Measurements from ENCODE around the gene RPUSD4.

Gene RPUSD4

DNA sequence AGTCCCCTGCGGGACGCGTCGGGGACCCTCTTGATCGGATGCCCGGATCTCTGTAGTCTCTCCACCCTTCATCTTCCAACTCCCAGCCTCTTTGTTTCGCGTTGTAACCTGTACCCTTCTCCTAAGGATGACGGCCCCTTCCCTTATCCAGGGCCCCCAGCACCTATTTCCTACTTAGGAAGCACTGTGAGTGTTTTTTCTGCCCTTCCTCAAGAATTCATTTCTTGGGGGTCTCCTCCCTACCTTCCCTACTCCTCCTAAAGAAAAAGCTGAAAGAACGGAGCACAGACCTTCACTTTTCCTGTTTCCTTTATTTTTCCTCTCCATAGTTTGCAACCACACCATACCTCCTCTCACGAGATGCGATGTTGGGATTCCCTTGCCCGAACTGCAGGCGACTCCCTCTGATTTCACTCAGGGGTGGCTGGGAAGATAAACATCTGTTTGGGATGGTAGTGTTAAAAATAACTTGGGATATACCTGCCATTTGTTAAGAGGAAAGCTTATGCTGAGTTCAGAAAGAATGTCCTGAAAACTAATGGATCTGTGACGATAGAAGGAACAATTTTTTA, 725 bp upstream of the RPUSD4 start:
- DNase-seq = no peak

DNA sequence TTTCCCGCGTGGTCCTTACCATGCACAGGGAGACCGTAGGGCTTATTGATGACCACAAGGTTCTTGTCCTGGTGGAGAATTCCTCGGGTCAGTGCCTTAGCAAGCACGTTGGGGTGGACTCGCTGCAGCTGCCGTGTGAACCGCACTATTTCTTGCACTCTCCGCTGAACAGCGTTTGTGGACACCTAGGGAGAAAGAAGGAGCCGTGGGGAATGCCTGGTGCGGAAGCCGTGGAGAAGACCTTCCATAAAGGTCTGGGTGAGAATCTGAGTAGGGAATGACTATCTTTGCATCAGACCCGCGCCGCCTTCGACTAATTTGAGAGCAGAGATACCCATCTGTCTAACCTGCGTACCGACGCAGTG, 597 bp downstream of the RPUSD4 start:
- DNase-seq = no peak

DNA sequence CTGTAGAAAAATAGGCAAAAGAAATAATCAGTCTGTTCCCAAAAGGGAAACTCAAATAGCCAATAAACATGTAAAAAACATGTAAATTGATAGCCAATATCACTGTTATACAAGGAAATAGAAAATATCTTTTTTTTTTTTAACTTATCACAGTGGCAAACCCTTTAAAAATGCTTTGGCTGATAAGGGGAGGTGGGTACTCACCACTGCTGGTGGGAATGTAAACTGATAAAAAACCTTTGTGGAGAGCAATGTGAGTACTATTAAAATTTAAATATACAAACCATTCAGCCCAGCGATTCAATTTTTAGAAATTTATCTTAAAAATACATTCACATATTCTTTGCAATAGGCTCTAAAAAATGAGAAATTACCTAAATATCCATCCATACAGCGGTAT, 3.6 kb downstream of the RPUSD4 start:
- no peak for DNase-seq

DNA sequence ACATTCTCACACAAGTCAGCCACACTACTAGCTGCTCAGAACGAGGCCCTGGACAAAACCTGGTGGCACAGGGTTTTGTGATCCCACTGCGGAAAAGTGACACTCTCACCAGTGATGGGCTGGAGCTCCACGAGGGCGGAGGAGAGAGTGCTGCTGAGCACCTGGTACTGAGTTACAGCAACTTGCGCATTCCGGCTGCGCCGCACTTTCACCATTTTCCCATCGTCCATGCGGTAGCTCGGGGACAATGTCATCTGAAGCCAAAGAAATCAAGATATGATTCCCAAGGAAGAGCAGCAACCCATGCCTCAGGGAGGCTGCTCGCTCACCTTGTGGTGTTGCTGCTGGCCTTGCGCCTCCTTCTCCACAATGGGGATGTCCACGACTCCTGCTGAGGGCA, 6.1 kb downstream of the RPUSD4 start:
- no peak for DNase-seq

DNA sequence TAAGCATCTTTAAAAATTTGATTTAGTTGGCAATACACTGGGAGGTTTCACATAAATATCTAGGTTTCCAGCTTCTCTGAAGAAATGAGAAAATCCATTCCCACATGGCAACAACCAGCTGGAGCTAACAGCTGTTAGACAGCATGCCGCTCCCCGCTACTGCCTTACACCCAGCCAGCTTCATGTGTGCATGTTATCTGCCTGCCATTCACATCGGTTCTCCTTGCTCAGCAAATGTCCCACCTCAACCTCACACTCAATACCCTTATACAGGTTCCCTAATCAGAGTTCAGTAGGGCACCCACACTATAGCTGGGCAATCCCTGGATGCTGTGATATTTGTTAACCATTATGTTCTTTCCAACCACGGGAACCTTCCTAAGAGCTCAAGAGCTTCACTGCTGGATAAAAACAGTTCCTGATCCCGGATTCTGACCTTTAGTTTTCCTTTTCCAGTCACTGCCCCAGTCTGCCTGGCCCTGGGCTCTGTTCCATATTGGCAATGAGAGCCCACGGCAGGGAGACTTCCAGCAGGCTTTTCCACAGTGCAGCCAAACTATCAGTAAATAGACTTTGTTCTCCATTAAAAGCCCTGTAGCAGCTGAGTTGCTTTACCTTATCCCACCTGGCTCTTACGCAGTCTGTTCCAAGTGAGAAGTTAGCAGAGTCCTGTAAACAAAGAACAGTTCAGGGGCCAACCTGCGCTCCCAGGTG, 8.6 kb downstream of the RPUSD4 start:
- peak; percentile 11 for DNase-seq

DNA sequence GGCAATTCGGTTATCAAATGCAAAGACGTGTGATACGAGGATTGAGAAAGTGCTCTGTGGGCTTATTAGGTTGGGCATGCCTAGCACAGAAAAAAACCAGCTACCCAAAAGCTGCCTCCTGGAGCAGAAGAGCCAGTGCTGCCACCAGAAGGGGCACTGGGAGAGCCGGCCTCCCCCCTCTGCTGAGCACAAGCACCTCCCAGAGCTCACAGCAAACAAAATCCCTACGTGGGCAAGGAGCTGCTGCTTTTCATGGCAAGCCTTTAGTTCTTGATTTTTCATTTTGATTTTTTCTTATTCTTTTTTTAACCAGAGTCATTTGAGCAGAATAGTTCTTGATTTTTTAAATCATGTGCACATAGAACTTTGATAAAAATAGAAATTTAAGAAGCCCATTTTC, 12.8 kb downstream of the RPUSD4 start:
- no peak for DNase-seq

DNA sequence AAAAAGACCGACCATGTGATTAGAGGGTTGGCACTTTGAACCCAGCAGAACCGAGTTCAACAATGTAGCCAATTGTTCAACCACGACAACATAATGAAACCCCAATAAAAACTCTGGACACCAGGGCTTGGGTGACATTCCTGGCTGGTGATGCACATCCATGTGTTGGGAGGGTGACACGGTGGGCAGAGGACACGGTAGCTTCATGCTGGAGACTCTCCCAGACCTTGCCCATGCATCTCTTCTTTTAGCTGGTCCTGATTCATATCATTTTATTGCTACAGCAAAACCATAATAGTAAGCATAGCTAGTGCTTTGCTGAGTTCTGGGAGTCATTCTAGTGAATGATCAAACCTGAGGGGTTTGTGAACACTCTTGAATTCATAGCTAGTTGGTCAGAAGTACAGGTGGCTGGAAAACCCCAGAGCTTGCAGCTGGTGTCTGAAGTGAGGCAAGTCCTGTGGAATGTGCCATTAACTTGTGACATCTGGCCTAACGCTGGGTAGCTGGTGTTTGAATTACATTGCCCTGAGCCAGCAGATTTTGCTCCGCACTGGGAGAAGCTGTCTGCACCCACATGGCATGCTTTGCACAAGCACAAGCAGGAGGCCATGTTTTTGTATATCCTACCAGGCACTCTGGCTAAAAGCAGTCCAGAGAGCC, 14.0 kb downstream of the RPUSD4 start:
- no peak for DNase-seq

DNA sequence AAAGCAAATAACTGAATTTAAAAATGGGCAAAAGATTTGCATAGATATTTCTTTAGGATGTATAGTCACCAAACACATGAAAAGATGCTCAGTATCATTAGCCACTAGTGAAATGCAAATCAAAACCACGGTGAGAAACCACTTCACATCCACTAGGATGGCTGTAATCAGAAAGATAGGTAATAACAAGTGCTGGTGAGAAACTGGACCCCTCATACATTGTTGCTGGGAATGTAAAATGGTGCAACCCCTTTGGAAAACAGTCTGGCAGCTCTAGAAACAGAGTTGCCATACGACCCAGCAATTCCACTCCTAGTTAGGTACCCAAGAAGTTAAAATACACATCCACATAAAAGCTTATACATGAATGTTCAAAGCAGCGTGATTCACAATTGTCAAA, 16.3 kb downstream of the RPUSD4 start:
- no peak for DNase-seq

DNA sequence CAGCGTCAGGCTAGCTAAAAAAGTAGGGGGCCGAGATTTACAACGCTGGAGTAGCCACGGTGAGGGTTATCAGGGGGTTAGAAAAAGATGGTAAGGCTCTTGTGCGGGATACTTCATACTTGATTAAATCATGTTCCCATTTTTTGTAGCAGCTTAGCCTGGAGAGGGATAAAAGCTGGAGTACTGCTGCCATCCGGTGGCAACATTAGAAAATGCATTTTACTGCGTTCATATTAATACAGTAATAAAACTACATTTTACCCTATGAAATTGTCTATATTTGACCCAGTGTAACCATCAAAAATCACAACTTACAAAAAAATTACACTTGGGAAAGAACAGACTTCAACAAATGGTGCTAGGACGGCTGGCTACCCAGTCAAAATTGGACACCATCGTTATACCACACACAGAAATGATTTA, 17.3 kb downstream of the RPUSD4 start:
- DNase-seq = peak; percentile 22

DNA sequence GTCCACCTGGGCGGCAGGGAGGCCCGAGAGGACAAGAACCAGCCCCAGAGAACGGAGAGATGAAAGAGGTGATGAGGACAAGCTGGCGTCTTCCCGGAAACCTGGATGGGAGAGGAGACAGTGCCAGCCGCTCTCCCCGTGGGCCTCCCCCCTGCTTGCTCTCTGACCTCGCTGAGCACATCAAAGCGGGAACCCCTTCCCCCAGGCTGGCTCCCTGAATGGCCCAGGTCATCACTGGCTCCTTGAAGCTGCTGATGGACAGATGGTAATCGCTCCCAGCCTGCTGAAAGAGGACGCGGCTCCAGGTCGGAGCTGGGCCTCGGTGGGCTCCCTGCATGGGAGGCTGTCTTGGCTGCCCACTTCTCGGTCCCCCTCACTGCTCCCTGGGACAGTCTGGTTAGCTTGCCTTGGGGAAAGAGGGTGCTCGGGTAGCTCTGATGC, 18.4 kb downstream of the RPUSD4 start:
- no peak for DNase-seq

DNA sequence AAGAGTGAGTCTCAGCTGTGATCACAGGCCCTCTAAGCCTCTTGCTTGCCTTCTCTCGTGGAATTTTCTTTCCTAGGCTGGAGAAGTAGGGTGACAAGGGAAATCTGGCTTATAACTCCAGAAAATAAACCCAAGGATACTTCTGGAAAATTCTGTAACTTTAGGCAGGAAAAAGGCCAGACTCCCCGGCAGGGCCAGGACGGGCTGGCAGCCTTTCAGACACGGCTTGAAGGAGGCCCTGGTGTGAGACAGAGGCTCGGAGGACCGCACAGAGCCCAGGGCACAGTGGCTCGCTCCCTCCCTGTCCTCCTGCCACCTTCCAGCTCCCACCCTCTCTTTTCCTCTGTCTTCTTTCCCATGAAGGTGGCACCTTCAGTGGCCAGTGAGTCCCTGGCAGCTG, 19.1 kb downstream of the RPUSD4 start:
- DNase-seq = no peak

DNA sequence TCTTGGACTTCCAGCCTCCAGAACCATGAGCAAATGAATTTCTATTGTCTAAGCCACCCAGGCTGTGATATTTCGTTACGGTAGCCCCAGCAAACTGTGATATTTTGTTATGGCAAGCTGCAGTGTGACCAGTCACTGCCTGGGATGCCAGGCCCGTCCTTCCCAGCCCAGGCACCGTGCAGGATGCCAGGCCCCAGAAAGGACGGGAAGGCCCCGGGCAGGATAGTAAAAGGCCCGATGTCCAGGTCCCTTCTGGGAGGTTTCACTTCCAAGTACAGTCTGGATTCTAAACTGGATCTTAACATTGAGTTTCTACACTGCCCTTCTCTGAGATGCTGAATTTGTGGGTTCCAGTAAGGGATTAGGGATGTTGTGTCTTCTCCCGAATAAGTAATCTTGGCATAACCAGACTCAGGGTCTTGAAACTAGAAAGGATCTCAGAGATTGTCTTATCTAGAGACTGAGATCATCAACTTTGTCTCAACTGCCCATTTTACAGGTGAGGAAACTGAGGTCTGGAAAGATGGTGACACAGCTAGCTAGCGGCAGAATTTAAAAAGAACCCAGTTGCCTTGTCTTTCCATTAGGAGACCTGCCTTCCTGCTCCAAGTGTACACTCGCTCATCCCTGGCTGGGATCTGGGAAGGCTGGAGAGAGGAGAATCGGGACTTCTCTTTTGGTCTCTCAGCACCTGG, 19.9 kb downstream of the RPUSD4 start:
- DNase-seq = no peak

DNA sequence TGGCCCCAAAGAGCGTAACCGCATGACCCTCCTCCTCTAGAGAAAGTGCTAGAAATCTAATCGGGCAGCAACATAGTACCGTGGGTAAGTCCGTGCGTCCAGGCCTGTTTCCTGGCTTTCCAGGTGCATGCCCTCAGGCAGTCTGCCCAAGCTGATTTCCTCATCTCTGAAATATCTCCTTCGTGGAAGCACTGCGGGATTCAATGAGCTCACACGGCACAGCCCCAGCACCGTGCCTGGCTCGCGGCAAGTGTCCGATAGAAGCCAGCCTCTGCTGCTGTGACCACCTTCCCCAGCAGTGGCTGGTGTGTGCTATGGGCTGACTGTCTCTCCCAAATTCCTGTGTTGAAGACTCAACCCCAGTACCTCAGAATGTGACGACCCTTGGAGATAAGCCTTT, 20.7 kb downstream of the RPUSD4 start:
- no peak for DNase-seq

DNA sequence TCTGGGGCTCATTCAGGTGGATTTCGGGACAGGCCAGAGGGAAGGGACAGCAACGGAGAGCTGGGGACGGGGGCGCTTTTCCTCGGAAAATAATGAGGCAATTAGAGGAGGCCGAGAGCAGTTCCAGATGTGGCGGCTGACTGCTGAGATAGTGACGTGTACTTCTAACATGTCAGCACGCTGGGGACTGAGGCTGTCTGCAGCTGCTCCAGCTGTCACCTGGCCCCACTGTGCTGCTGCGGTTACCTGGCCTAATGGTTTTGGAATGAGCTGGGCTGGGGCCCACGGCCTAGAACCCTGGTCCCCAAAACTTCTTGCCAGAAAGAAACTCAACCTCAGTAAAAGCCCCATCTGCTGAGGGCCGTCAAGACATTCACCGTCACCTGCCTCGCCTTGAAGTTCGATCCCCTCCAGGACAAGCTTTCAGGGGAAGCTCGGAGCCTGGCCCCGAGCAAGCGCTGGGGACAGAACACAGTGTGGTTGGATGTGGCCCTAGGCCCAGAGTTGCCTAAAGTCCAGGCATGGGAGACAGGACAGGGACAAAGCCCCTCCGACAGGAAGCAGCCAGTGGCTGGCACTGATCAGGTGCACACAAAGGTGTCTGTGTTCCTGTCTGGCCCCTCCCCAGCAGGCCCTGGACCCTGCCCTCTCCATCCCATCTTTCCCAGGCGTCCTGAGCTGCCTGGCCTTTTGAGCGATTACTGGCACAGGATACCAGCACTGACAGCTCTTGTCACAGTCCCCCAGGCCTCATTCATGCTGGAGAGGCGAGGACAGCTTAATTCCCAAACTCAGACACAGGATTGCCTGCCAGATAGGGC, 22.1 kb downstream of the RPUSD4 start:
- no peak for DNase-seq

DNA sequence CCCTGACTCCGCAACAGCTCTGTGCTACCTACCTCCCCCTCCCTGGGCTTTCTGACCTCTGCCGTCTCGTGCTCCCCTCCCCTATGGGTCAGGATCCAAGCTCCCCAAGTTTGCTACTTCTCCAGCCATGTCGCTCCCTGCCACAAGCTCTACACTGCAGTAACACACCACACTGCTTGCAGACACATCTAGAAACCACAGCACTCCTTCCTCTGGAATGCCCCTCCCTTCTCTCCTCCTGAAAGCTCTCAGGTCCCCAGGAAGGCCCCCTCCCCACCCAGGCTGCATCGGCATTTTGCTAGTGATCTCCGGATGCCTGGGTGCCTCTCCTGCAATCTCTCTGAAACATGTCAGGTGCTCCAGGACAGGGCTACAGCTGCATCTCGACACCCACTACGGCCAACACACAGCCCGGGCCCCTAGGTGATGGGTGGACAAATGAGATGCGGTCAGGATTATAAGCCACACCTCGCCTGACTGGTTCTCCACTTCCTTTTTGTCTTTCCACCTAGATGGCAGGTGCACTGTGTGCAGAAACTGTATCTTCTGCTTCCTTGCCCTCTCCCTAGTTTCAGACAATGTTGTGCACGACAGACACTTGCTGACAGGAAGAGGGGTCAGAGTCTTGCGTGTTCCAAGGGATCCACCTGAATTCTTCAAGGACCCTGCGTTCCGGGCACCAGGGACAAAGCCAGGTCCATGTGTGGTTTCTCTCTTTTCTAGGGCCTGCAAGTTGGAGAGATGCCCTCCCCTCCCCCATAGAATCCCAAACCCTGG, 22.9 kb downstream of the RPUSD4 start:
- DNase-seq = no peak

DNA sequence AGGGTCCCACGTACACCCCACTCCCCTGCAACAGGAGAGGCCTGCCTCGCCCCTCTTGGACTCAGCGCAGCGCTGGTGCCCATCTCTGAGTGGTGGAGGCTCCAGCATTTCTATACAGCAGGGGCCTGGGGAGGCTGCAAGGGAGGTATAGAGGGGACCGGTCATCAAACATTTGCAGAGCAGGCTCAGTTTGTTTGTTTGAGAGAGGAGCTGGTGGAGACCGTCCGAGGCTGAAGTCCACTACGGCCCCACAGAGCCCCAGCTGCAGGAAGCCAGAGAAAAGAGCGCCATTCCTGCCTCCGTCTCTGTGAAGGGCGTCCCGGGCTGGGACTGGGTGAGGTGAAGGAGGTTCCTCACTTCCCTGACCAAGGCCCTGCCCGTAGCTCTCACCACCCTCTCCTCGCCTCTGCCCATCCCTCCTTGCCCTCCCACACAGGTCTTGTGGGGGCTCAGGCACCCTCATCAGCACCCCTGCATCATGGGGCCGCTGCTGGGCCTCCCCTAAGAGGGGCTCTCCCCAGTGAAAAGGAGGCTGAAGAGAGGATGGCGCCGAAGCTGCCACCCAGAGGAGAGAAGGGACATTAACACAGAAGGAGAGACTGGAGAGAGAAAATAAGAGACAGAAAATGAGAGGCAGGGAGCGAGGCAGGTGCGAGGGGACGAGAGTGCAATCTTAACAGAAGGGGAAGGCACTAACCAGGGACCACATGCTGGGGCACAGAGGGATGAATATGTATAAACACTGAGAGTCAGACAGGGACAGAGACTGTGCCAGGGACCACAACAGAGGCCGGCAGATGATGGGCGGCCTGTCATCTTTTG, 24.5 kb downstream of the RPUSD4 start:
- DNase-seq = no peak

DNA sequence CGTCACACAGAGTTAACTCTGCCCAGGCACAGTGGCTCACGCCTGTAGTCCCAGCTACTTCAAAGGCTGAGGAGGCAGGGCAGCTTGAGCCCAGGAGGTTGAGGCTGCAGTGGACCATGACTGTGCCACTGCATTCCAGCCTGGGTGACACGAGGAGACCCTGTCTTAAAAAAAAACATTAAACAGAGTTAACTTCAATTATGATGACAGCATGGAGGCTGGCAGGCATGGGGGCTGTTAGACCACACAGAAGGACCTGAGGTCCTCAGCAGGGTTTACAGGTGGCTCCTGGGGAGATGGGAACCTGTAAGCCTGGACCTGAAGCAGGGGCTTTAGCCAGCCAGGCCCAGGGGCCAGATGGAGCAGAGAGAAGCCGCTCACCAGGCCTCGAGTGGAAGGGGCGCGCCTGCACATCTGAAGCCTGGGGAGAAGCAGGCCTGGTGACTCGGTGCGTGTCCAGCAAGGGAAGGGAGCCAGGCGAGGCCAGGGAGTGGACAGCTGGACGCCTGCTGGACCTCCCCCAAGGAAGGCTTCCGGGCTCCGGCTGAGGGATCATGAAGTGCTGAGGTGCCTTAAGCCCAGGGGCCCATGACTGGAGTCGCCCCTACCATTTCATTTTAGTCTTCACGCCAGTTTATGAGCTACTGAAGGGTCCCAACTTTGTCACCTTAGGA, 25.3 kb downstream of the RPUSD4 start:
- DNase-seq = no peak

DNA sequence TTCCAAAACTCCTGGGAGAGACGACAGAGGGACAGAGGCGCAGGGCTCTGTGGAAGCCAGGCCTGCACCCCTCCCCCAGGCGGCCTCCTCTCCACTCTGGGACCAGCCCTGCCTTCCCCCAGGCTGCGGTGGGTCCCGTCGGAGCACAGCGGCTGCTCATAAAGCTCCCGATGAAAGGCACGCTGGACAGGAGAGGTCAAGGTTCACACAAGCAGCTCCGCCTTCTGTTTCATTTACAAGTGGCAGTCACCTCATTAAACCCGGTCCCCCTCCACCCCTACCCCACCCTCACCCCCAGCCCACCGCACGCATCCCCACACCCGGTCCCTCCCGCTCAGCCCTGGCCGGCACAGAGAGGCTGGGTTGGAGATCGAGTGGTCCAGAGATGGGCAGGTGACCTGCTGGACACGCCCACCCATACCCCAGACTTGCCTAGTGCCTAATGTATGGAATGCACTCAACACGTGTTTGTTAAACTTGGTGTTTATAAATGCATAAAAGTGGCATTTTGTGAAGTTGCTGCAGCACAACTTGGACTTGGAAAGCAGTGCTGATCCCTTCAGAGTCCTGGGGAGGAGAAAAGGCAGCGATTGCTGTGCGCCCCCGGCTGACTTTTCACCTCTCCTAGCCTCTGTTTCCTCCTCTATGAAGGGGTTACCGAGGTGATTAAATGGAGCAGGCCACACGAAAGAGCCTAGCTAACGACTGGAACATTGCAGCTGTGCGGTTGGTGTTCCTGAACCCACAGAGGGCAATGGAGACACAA, 26.0 kb downstream of the RPUSD4 start:
- DNase-seq = no peak

DNA sequence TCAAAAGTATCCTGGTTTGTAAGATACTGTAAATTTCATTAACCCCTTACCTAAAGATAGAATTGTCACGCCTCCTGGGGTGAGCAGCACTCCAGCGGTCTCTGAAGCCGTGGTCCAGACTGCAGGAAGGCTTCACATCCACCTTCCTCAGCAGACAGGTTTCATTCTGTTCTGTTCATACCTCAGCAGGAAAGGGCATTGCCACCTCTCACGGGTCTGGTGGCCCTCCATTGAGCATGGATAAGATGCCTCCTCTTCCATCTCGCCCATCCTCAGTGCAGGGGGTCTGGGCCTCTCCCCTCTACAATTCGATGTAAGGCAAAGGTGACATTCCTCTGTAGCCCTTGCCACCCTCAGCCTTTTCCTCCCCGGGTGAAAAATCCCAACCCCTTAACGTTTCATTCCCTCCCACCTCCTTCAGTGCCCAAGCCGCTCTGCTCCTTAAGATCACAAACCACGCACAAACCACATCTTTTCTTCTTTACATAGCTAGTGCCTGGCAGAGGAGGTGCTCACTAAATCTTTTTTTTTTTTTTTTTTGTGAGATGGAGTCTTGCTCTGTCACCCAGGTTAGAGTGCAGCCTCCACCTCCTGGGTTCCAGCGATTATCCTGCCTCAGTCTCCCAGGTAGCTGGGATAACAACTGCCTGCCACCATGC, 28.5 kb downstream of the RPUSD4 start:
- DNase-seq = no peak

Data from midbrain (tissue), 1 donor.